ENCODE data around the gene FCER2. TPM values are rescaled to one million over a fixed set of nuclear protein-coding genes. Genes with fewer than 3 reads are reported as not detected.

Gene FCER2
- total and polyA plus RNA-seq, 2 of the 13 experiments (the other 11 are each of a cell fraction or from before 2014, with no cell fraction given) = not detected

- TF ChIP-seq ZHX2 (IDR thresholded peaks at IDR 0.05; ENCODE audit: low read depth) = no peak
- TF ChIP-seq ZHX2 (CRISPR knock-in tag; IDR thresholded peaks at IDR 0.05; ENCODE audit: borderline replicate concordance) = no peak
- no peak for TF ChIP-seq ZNF17 (CRISPR knock-in tag; IDR thresholded peaks at IDR 0.05)
- no peak for TF ChIP-seq ZNF432 (CRISPR knock-in tag; IDR thresholded peaks at IDR 0.05; ENCODE audit: borderline replicate concordance)
- no peak for TF ChIP-seq CERS6 (CRISPR knock-in tag; IDR thresholded peaks at IDR 0.05)
- TF ChIP-seq SAP130 (CRISPR knock-in tag; IDR thresholded peaks at IDR 0.05; ENCODE audit: low read depth) = peak; percentile 66
- TF ChIP-seq PLRG1 (conservative IDR thresholded peaks at IDR 0.05) = no peak
- peak; percentile 56; the same call in 1 of the 2 replicates for TF ChIP-seq RFXAP (CRISPR knock-in tag; IDR thresholded peaks at IDR 0.05; ENCODE audit: borderline replicate concordance)
- no peak for TF ChIP-seq ZMAT5 (CRISPR knock-in tag; IDR thresholded peaks at IDR 0.05; ENCODE audit: borderline replicate concordance, low read depth)
- TF ChIP-seq IKZF5 (CRISPR knock-in tag; IDR thresholded peaks at IDR 0.05) = peak; percentile 66; the same call in 1 of the 2 replicates
- peak; percentile 19 for TF ChIP-seq MED8 (CRISPR knock-in tag; IDR thresholded peaks at IDR 0.05; ENCODE audit: insufficient replicate concordance)
- no peak for TF ChIP-seq HNRNPUL1 (IDR thresholded peaks at IDR 0.05; ENCODE audit: low read depth, low read length)
- no peak for TF ChIP-seq MIXL1 (CRISPR knock-in tag; IDR thresholded peaks at IDR 0.05)
- TF ChIP-seq TBL1XR1 (IDR thresholded peaks at IDR 0.05; ENCODE audit: borderline replicate concordance, low read length, partially characterized antibody) = no peak
- TF ChIP-seq ZNF652 (CRISPR knock-in tag; IDR thresholded peaks at IDR 0.05; ENCODE audit: borderline replicate concordance, low read depth) = no peak
- TF ChIP-seq ZNF816 (CRISPR knock-in tag; IDR thresholded peaks at IDR 0.05; ENCODE audit: borderline replicate concordance) = no peak
- TF ChIP-seq FOXK2 (IDR thresholded peaks at IDR 0.05) = no peak
- no peak for TF ChIP-seq SNAI1 (CRISPR knock-in tag; IDR thresholded peaks at IDR 0.05; ENCODE audit: borderline replicate concordance)
- TF ChIP-seq NBN (conservative IDR thresholded peaks at IDR 0.05) = no peak
- 0 out of 2 replicates have a peak, but pooled peaks have one; percentile 37 for TF ChIP-seq PATZ1 (CRISPR knock-in tag; IDR thresholded peaks at IDR 0.05)
These were observed 21.2 kb downstream of the FCER2 start, which contains the start of gene TRAPPC5 (continued) for GRCh38 chr19:7680606-7681339.
